Loucy (cell line): Measurements from ENCODE around the gene TXNL4B.

Experiments used
- CTCF ChIP-seq: fragments of 200-600 bp; sonication (generic); conservative IDR thresholded peaks from 2 replicates; pipeline ENCODE4 v1.5.1; 2014; ENCODE audit warnings: mild to moderate bottlenecking, antibody characterized with exemption, low read length
- EZH2phosphoT487 ChIP-seq: fragments of 200-600 bp; IDR thresholded peaks from 2 replicates; pipeline ENCODE4 v1.6.1; 2018; ENCODE audit warnings: antibody characterized with exemption, mild to moderate bottlenecking, moderate library complexity, borderline replicate concordance

GRCh38 chr16:72108353-72109102 lies 15.1 kb upstream of the TXNL4B start:
- TF ChIP-seq EZH2phosphoT487 = no peak
- no peak for TF ChIP-seq CTCF
